IMR-90 (cell line): Measurements from ENCODE around the gene MGAT5. TPM values are rescaled to one million over a fixed set of nuclear protein-coding genes. Genes with fewer than 3 reads are reported as not detected.

ENCODE experiments used
- ATAC-seq: fragments of 200-7000 bp; cut with Tn5 transposase; 2 replicates; pipeline ENCODE4 v1.9.1; 2020; ENCODE audit warnings: low read depth, mild to moderate bottlenecking, moderate library complexity
- BruUV-seq: library from RNA; stranded (reverse); fragments of 400-500 nt; replicated peaks from 2 replicates; lab custom pipeline; 2021; lab: Mats Ljungman, UMichigan
- CTCF ChIA-PET: fragments of 300-600 bp; formaldehyde crosslinking; extraction: SDS; loops from one replicate; lab custom pipeline; 2021; ENCODE audit warnings: antibody characterized with exemption; lab: Yijun Ruan, JAX
- POLR2A ChIA-PET: fragments of 300-600 bp; sonication (Branson Sonifier 250); formaldehyde crosslinking; loops from one replicate; lab custom pipeline; 2022; ENCODE audit warnings: antibody characterized with exemption; ENCODE audit not compliant: unreplicated experiment; lab: Charles Lee
- DNase-seq: peaks from one replicate; pipeline ENCODE4 v3.0.0; 2013
- H2AFZ ChIP-seq: replicated peaks from 2 replicates; pipeline ENCODE3; 2013; ENCODE audit warnings: low read length, mild to moderate bottlenecking; ENCODE audit not compliant: poor library complexity
- H2AK5ac ChIP-seq: 2 replicates; pipeline ENCODE4 v1.6.1; 2013; ENCODE audit warnings: low read depth, low read length, inconsistent platforms
- H2AK9ac ChIP-seq: replicated peaks from 2 replicates; pipeline ENCODE3; 2013; ENCODE audit warnings: mild to moderate bottlenecking, low read depth, low read length, moderate library complexity; ENCODE audit not compliant: poor library complexity
- H2BK120ac ChIP-seq: 2 replicates; pipeline ENCODE4 v1.6.1; 2013; ENCODE audit warnings: low read depth, low read length, inconsistent platforms
- H2BK15ac ChIP-seq: 3 replicates; pipeline ENCODE4 v1.6.1; 2013; ENCODE audit warnings: low read depth, low read length, inconsistent platforms
- H2BK20ac ChIP-seq: 2 replicates; pipeline ENCODE4 v1.6.1; 2013; ENCODE audit warnings: low read depth, mild to moderate bottlenecking, inconsistent platforms, low read length, moderate library complexity
- H2BK5ac ChIP-seq: 2 replicates; pipeline ENCODE4 v1.6.1; 2013; ENCODE audit warnings: mild to moderate bottlenecking, low read depth, low read length, inconsistent platforms; ENCODE audit not compliant: poor library complexity, severe bottlenecking
- H3K14ac ChIP-seq: replicated peaks from 2 replicates; pipeline ENCODE4 v1.6.1; 2013; ENCODE audit warnings: low read depth, low read length, inconsistent platforms
- H3K18ac ChIP-seq: 2 replicates; pipeline ENCODE4 v1.6.1; 2013; ENCODE audit warnings: low read depth, low read length, control low read depth
- H3K23ac ChIP-seq: 2 replicates; pipeline ENCODE4 v1.6.1; 2013; ENCODE audit warnings: low read depth, low read length, inconsistent platforms
- H3K27ac ChIP-seq: 2 replicates; pipeline ENCODE4 v1.5.1; 2013; ENCODE audit warnings: mild to moderate bottlenecking, control low read depth, low read length; ENCODE audit not compliant: insufficient read depth
- H3K27me3 ChIP-seq: 2 replicates; pipeline ENCODE4 v1.6.1; 2013; ENCODE audit warnings: low read length; ENCODE audit not compliant: control insufficient read depth, insufficient read depth
- H3K36me3 ChIP-seq: 2 replicates; pipeline ENCODE4 v1.6.1; 2013; ENCODE audit warnings: low read length, mixed read lengths; ENCODE audit not compliant: control insufficient read depth, insufficient read depth
- H3K4ac ChIP-seq: 2 replicates; pipeline ENCODE4 v1.6.1; 2013; ENCODE audit warnings: low read depth, low read length, inconsistent platforms
- H3K4me1 ChIP-seq: 2 replicates; pipeline ENCODE4 v1.6.1; 2013; ENCODE audit warnings: low read length, mixed read lengths; ENCODE audit not compliant: control insufficient read depth, insufficient read depth
- H3K4me2 ChIP-seq: 2 replicates; pipeline ENCODE4 v1.6.1; 2013; ENCODE audit warnings: low read depth, mild to moderate bottlenecking, control low read depth, low read length, moderate library complexity
- H3K4me3 ChIP-seq: 2 replicates; pipeline ENCODE4 v1.5.1; 2013; ENCODE audit warnings: low read depth, mild to moderate bottlenecking, control low read depth, low read length, moderate library complexity; ENCODE audit not compliant: insufficient read depth
- H3K56ac ChIP-seq: 2 replicates; pipeline ENCODE4 v1.6.1; 2013; ENCODE audit warnings: low read length, inconsistent platforms; ENCODE audit not compliant: insufficient read depth; ENCODE audit errors: extremely low read depth
- H3K79me1 ChIP-seq, 2 experiments: 2 replicates each; pipeline ENCODE4 v1.6.1; 2013; ENCODE audit warnings: low read length in 2 of 2, inconsistent platforms in 1 of 2, low read depth in 1 of 2
- H3K9ac ChIP-seq: 2 replicates; pipeline ENCODE4 v1.6.1; 2013; ENCODE audit warnings: low read depth, low read length, control low read depth
- H3K9me1 ChIP-seq: 2 replicates; pipeline ENCODE4 v1.6.1; 2013; ENCODE audit warnings: low read length, inconsistent platforms; ENCODE audit not compliant: insufficient read depth
- H3K9me3 ChIP-seq: 2 replicates; pipeline ENCODE4 v1.6.1; 2013; ENCODE audit warnings: low read length; ENCODE audit not compliant: control insufficient read depth, insufficient read depth
- H4K20me1 ChIP-seq: 2 replicates; pipeline ENCODE4 v1.6.1; 2013; ENCODE audit warnings: low read length, inconsistent platforms; ENCODE audit not compliant: insufficient read depth
- H4K5ac ChIP-seq: 2 replicates; pipeline ENCODE4 v1.6.1; 2013; ENCODE audit warnings: mild to moderate bottlenecking, low read depth, low read length, control low read depth
- H4K8ac ChIP-seq, 2 experiments: 2 replicates each; pipeline ENCODE4 v1.6.1; 2013; ENCODE audit warnings: low read depth in 2 of 2, low read length in 2 of 2, control low read depth in 1 of 2, inconsistent platforms in 1 of 2
- H4K91ac ChIP-seq: 2 replicates; pipeline ENCODE4 v1.6.1; 2013; ENCODE audit warnings: low read depth, low read length, inconsistent platforms; ENCODE audit not compliant: insufficient read depth
- RAD21 ChIP-seq: IDR thresholded peaks from 2 replicates; pipeline ENCODE4 v1.6.1; 2012; ENCODE audit warnings: low read length, improper control_type of control experiment
- RCOR1 ChIP-seq: IDR thresholded peaks from 2 replicates; pipeline ENCODE4 v1.6.1; 2012; ENCODE audit warnings: mild to moderate bottlenecking, low read length, improper control_type of control experiment; ENCODE audit not compliant: insufficient replicate concordance
- RFX5 ChIP-seq: IDR thresholded peaks from 2 replicates; pipeline ENCODE4 v1.8.0; 2012; ENCODE audit warnings: low read depth, mild to moderate bottlenecking, low read length, moderate library complexity
- WGBS, 2 experiments: methylation state at CpG; one replicate each; pipeline versions ENCODE4 v1.1.5 to v1.1.7; 2013; ENCODE audit warnings: missing lambda C conversion rate in 2 of 2; ENCODE audit not compliant: insufficient read length in 1 of 2; ENCODE audit errors: extremely low coverage in 2 of 2; 5-methylcytosine and 5-hydroxymethylcytosine counted together
- dilution Hi-C: fragments of 300-500 bp; cut with HindIII; formaldehyde crosslinking; loops from one replicate; pipeline ENCODE4 v1.14.3; 2018; ENCODE audit warnings: low sequenced_read_pairs; ENCODE audit not compliant: unreplicated experiment
- in situ Hi-C: fragments of 300-500 bp; cut with MboI; formaldehyde crosslinking; loops from 3 replicates; pipeline ENCODE4 v1.14.3; 2019; ENCODE audit warnings: low sequenced_read_pairs, inconsistent platforms, mixed read lengths
- intact Hi-C: fragments of 100-400 bp; cut with micrococcal nuclease; formaldehyde crosslinking; loops from 2 replicates; pipeline ENCODE4 v1.10.0; 2022
- polyA plus RNA-seq, 3 experiments: library from polyadenylated mRNA; depleted of rRNA; stranded (reverse); fragments of >200 nt; gene quantifications; 2 replicates each; pipeline ENCODE4 v1.2.3, GENCODE V29; 2012; ENCODE audit warnings: low replicate concordance in 1 of 3
- total RNA-seq: library from RNA; depleted of rRNA; stranded (reverse); fragments of >200 nt; gene quantifications from 2 replicates; pipeline ENCODE4 v1.2.3, GENCODE V29; 2012
- TF ChIP-seq, protein P1 (sequence below): conservative IDR thresholded peaks from 2 replicates; pipeline ENCODE4 v1.5.1; 2012; ENCODE audit warnings: mild to moderate bottlenecking, low read depth, low read length, improper control_type of control experiment

MGAT5 gene
- total and polyA plus RNA-seq, 2 of the 4 experiments (the other 2 are of a cell fraction), result 22.9 to 59.9 TPM

DNA sequence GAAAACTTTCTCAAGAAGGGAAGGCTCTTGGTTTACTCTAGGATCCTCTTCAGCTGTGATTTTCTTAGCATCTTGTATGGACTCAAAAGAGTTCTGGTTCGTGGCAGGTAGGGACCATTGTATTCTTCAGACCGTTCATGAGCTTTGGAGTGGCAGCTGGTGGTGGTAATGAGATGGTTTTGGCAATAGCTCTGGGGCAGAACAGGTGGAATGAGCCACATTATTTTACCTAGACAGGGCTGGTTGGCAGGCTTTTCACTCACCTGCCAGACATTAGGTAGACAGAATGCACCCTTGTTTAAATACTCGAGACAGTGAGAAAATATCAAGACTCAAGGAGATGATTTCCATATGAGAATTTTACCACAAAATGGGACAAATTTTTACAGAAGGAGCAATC is 26.2 kb upstream of the MGAT5 start:
- Histone ChIP-seq H3K27ac (no peak overlapping the region), H3K9ac (no peak overlapping the region), H3K4me2 (no peak overlapping the region), H2AK9ac (no peak overlapping the region), H3K9me1 (peaks cover 8% of the 10 kb centered on the region), H3K4me1 (peaks cover 18% of the 10 kb centered on the region), H3K14ac (no peak overlapping the region), H3K27me3 (no peaks in the 10 kb centered on the region), H4K91ac (no peak overlapping the region), H4K8ac (no peak overlapping the region), H2AK5ac (no peak overlapping the region), H4K5ac (no peak overlapping the region), H3K4ac (no peak overlapping the region), H2AFZ (no peak overlapping the region), H3K56ac (no peak overlapping the region), H2BK5ac (no peak overlapping the region), H2BK20ac (no peak overlapping the region), H3K9me3 (peaks cover 6% of the 10 kb centered on the region), H3K18ac (no peak overlapping the region), H2BK15ac (no peak overlapping the region), H3K36me3 (no peaks in the 10 kb centered on the region), H3K4me3 (no peak overlapping the region), H2BK120ac (no peak overlapping the region), H3K23ac (no peak overlapping the region), H3K79me1 (peaks cover 21 to 62% of the 10 kb centered on the region in 2 experiments), H4K20me1 (peaks cover 14% of the 10 kb centered on the region; the same call in 1 of the 2 replicates)
- intact Hi-C loops, result no loop called here
- ATAC-seq, result no peak
- BruUV-seq, result no TSS peak
- in situ Hi-C loops, result loop anchor here (25.0 kb wide), 1 partner anchor 340 kb away; no protein-coding TSS in a partner anchor
- ChIA-PET POLR2A (no interaction called here), CTCF (no interaction called here)
- no peak for DNase-seq
- no CpG with 5 or more reads among the region's 3 CpGs for WGBS, 2 experiments
- dilution Hi-C loops, result no loop called here
- TF ChIP-seq, protein P1, sequence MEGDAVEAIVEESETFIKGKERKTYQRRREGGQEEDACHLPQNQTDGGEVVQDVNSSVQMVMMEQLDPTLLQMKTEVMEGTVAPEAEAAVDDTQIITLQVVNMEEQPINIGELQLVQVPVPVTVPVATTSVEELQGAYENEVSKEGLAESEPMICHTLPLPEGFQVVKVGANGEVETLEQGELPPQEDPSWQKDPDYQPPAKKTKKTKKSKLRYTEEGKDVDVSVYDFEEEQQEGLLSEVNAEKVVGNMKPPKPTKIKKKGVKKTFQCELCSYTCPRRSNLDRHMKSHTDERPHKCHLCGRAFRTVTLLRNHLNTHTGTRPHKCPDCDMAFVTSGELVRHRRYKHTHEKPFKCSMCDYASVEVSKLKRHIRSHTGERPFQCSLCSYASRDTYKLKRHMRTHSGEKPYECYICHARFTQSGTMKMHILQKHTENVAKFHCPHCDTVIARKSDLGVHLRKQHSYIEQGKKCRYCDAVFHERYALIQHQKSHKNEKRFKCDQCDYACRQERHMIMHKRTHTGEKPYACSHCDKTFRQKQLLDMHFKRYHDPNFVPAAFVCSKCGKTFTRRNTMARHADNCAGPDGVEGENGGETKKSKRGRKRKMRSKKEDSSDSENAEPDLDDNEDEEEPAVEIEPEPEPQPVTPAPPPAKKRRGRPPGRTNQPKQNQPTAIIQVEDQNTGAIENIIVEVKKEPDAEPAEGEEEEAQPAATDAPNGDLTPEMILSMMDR, result no peak
- TF ChIP-seq RFX5 (no peak), RCOR1 (no peak), RAD21 (no peak)
